Measurements from ENCODE around the gene CFAP99. TPM values are rescaled to one million over a fixed set of nuclear protein-coding genes. Genes with fewer than 3 reads are reported as not detected.
"Not testable (repeated sequence)": the region's sequence is repeated elsewhere in the genome, so short reads cannot be mapped to it uniquely, and the experiment has no call there.

Gene CFAP99
- total RNA-seq, 2 donors from 2014 or later, result not detected

GRCh38 chr4:2377241-2377640 lies 41.5 kb upstream of the CFAP99 start:
- Mint-ChIP-seq H3K4me1 (no peaks in the 10 kb centered on the region), H3K36me3 (ENCODE audit: low read depth) (peaks cover 2% of the 10 kb centered on the region), H3K27ac (no peak overlapping the region)

GRCh38 chr4:2378401-2378800 lies 40.4 kb upstream of the CFAP99 start:
- Histone ChIP-seq H3K4me3 (ENCODE audit: low read length) (no peak overlapping the region), H3K27ac (ENCODE audit: low read depth, low read length) (no peak overlapping the region), H3K4me1 (ENCODE audit: control insufficient read depth, insufficient read depth, low read length) (no peaks in the 10 kb centered on the region), H3K9ac (ENCODE audit: extremely low read depth, low read length, poor library complexity, severe bottlenecking) (no peak overlapping the region), H3K36me3 (ENCODE audit: control insufficient read depth, insufficient read depth, low read length) (no peaks in the 10 kb centered on the region), H3K27me3 (ENCODE audit: control insufficient read depth, insufficient read depth, low read length, poor library complexity, severe bottlenecking) (no peaks in the 10 kb centered on the region), H3K9me3 (ENCODE audit: control insufficient read depth, low read length) (no peaks in the 10 kb centered on the region)
- 86 to 92% methylated on average over 4 to 5 of the region's 5 CpGs for WGBS, 2 experiments (ENCODE audit: insufficient coverage in 1 of 2, insufficient read length in 1 of 2)
- Mint-ChIP-seq H3K36me3 (ENCODE audit: low read depth) (peaks cover 2% of the 10 kb centered on the region), H3K4me3 (no peak overlapping the region), H3K27me3 (ENCODE audit: insufficient read depth) (no peaks in the 10 kb centered on the region), H3K9me3 (peaks cover 26% of the 10 kb centered on the region), H3K27ac (no peak overlapping the region), H3K4me1 (no peaks in the 10 kb centered on the region)
- DNase-seq, result no peak
- no peak for TF ChIP-seq CTCF (conservative IDR thresholded peaks at IDR 0.05)

More at GRCh38 chr4:2377241-2377640, 41.5 kb upstream of the CFAP99 start:
- no peak for DNase-seq
- H3K36me3 ChIP-seq (ENCODE audit: control insufficient read depth, insufficient read depth, low read length), result no peaks in the 10 kb centered on the region
- no peak overlapping the region for H3K9ac ChIP-seq (ENCODE audit: extremely low read depth, low read length, poor library complexity, severe bottlenecking)
- Mint-ChIP-seq H3K9me3 (peaks cover 26% of the 10 kb centered on the region), H3K4me3 (no peak overlapping the region), H3K27me3 (ENCODE audit: insufficient read depth) (no peaks in the 10 kb centered on the region)
- 89 to 92% methylated on average over 12 to 14 of the region's 14 CpGs for WGBS, 2 experiments (ENCODE audit: insufficient coverage in 1 of 2, insufficient read length in 1 of 2)
- no peaks in the 10 kb centered on the region for H3K4me1 ChIP-seq (ENCODE audit: control insufficient read depth, insufficient read depth, low read length)
- H3K27me3 ChIP-seq (ENCODE audit: control insufficient read depth, insufficient read depth, low read length, poor library complexity, severe bottlenecking), result no peaks in the 10 kb centered on the region
- no peak overlapping the region for H3K4me3 ChIP-seq (ENCODE audit: low read length)
- no peak overlapping the region for H3K27ac ChIP-seq (ENCODE audit: low read depth, low read length)
- TF ChIP-seq CTCF (conservative IDR thresholded peaks at IDR 0.05), result no peak
- no peaks in the 10 kb centered on the region for H3K9me3 ChIP-seq (ENCODE audit: control insufficient read depth, low read length)

- Mint-ChIP-seq H3K27ac (no peak overlapping the region), H3K27me3 (ENCODE audit: insufficient read depth) (no peaks in the 10 kb centered on the region), H3K36me3 (ENCODE audit: low read depth) (no peaks in the 10 kb centered on the region), H3K4me3 (no peak overlapping the region), H3K4me1 (no peaks in the 10 kb centered on the region), H3K9me3 (peaks cover 21% of the 10 kb centered on the region)
- 80 to 83% methylated on average over 1 to 3 of the region's 3 CpGs for WGBS, 2 experiments (ENCODE audit: insufficient coverage in 1 of 2, insufficient read length in 1 of 2)
- TF ChIP-seq CTCF (conservative IDR thresholded peaks at IDR 0.05), result no peak
- DNase-seq, result no peak
- no peak overlapping the region for H3K9ac ChIP-seq (ENCODE audit: extremely low read depth, low read length, poor library complexity, severe bottlenecking)
- no peaks in the 10 kb centered on the region for H3K9me3 ChIP-seq (ENCODE audit: control insufficient read depth, low read length)
- H3K27me3 ChIP-seq (ENCODE audit: control insufficient read depth, insufficient read depth, low read length, poor library complexity, severe bottlenecking), result no peaks in the 10 kb centered on the region
- no peaks in the 10 kb centered on the region for H3K4me1 ChIP-seq (ENCODE audit: control insufficient read depth, insufficient read depth, low read length)
- no peaks in the 10 kb centered on the region for H3K36me3 ChIP-seq (ENCODE audit: control insufficient read depth, insufficient read depth, low read length)
- no peak overlapping the region for H3K27ac ChIP-seq (ENCODE audit: low read depth, low read length)
- H3K4me3 ChIP-seq (ENCODE audit: low read length), result no peak overlapping the region
These were observed 39.9 kb upstream of the CFAP99 start for GRCh38 chr4:2378898-2379297.

GRCh38 chr4:2380589-2380988 lies 38.2 kb upstream of the CFAP99 start:
- H3K4me1 Mint-ChIP-seq; H3K36me3 Mint-ChIP-seq (ENCODE audit: low read depth); DNase-seq; H3K4me3 Mint-ChIP-seq; H3K27ac ChIP-seq (ENCODE audit: low read depth, low read length); H3K36me3 ChIP-seq (ENCODE audit: control insufficient read depth, insufficient read depth, low read length); H3K27me3 ChIP-seq (ENCODE audit: control insufficient read depth, insufficient read depth, low read length, poor library complexity, severe bottlenecking); H3K27me3 Mint-ChIP-seq (ENCODE audit: insufficient read depth); H3K4me1 ChIP-seq (ENCODE audit: control insufficient read depth, insufficient read depth, low read length); H3K4me3 ChIP-seq (ENCODE audit: low read length); H3K9me3 ChIP-seq (ENCODE audit: control insufficient read depth, low read length); H3K9ac ChIP-seq (ENCODE audit: extremely low read depth, low read length, poor library complexity, severe bottlenecking); H3K27ac Mint-ChIP-seq: not testable (repeated sequence)
- 91 to 92% methylated on average over 4 to 6 of the region's 6 CpGs for WGBS, 2 experiments (ENCODE audit: insufficient coverage in 1 of 2, insufficient read length in 1 of 2)
- peaks cover 15% of the 10 kb centered on the region for H3K9me3 Mint-ChIP-seq

- not testable (repeated sequence) for H3K4me3 Mint-ChIP-seq; H3K9me3 ChIP-seq (ENCODE audit: control insufficient read depth, low read length); DNase-seq; H3K36me3 ChIP-seq (ENCODE audit: control insufficient read depth, insufficient read depth, low read length); H3K4me3 ChIP-seq (ENCODE audit: low read length); H3K9ac ChIP-seq (ENCODE audit: extremely low read depth, low read length, poor library complexity, severe bottlenecking); H3K4me1 Mint-ChIP-seq; H3K27me3 ChIP-seq (ENCODE audit: control insufficient read depth, insufficient read depth, low read length, poor library complexity, severe bottlenecking); H3K27ac Mint-ChIP-seq; H3K4me1 ChIP-seq (ENCODE audit: control insufficient read depth, insufficient read depth, low read length); H3K36me3 Mint-ChIP-seq (ENCODE audit: low read depth); H3K27ac ChIP-seq (ENCODE audit: low read depth, low read length); H3K27me3 Mint-ChIP-seq (ENCODE audit: insufficient read depth)
- peaks cover 12% of the 10 kb centered on the region for H3K9me3 Mint-ChIP-seq
- 84 to 93% methylated on average over 3 to 7 of the region's 7 CpGs for WGBS, 2 experiments (ENCODE audit: insufficient coverage in 1 of 2, insufficient read length in 1 of 2)
These were observed 36.0 kb upstream of the CFAP99 start for GRCh38 chr4:2382769-2383202.
